ENCODE results near the gene SNX24.

SNX24 gene

GRCh38 chr5:123014689-123015088 is 169.3 kb downstream of the SNX24 start:
- no peak for DNase-seq (ENCODE audit: low read depth)

- DNase-seq (ENCODE audit: low read depth): no peak
Observed at GRCh38 chr5:123028222-123028621, 182.8 kb downstream of the SNX24 start.

GRCh38 chr5:123033157-123033671 is 187.8 kb downstream of the SNX24 start:
- no peak for DNase-seq (ENCODE audit: low read depth)

- DNase-seq (ENCODE audit: low read depth): peak; percentile 49
Observed at GRCh38 chr5:123035360-123035917, 190.0 kb downstream of the SNX24 start.

- DNase-seq (ENCODE audit: low read depth): peak; percentile 64
Observed at GRCh38 chr5:123035918-123036390, 190.5 kb downstream of the SNX24 start.

GRCh38 chr5:123036391-123037103 is 191.1 kb downstream of the SNX24 start, which contains the start of gene PPIC:
Gene PPIC (minus strand): TSS chr5:123036725. CDS start chr5:123036625, 100 bp downstream.
- peak; percentile 85 for DNase-seq (ENCODE audit: low read depth)

- DNase-seq (ENCODE audit: low read depth): no peak
Observed at GRCh38 chr5:123037104-123037418, 191.6 kb downstream of the SNX24 start.

- no peak for DNase-seq (ENCODE audit: low read depth)
Observed at GRCh38 chr5:123039673-123040072, 194.3 kb downstream of the SNX24 start.

- DNase-seq (ENCODE audit: low read depth): no peak
Observed at GRCh38 chr5:123044926-123045617, 199.7 kb downstream of the SNX24 start.

- no peak for DNase-seq (ENCODE audit: low read depth)
Observed at GRCh38 chr5:123046222-123046621, 200.8 kb downstream of the SNX24 start.

- peak; percentile 56 for DNase-seq (ENCODE audit: low read depth)
Observed at GRCh38 chr5:123047706-123048105, 202.3 kb downstream of the SNX24 start.

GRCh38 chr5:123051206-123051605 is 205.8 kb downstream of the SNX24 start:
- no peak for DNase-seq (ENCODE audit: low read depth)
